Measurements from ENCODE around the gene CD4.

Gene CD4

GRCh38 chr12:6817098-6817497, 27.8 kb downstream of the CD4 start:
- DNase-seq = no peak

GRCh38 chr12:6817662-6818157, 28.4 kb downstream of the CD4 start:
- no peak for DNase-seq

- DNase-seq = no peak
Observed at GRCh38 chr12:6818222-6818621, 28.9 kb downstream of the CD4 start.

- DNase-seq = no peak
Observed at GRCh38 chr12:6818645-6819044, 29.3 kb downstream of the CD4 start.

- DNase-seq = no peak
Observed at GRCh38 chr12:6819106-6820030, 30.0 kb downstream of the CD4 start.

- no peak for DNase-seq
Observed at GRCh38 chr12:6820166-6820565, 30.8 kb downstream of the CD4 start.

GRCh38 chr12:6821591-6822425, 32.5 kb downstream of the CD4 start, which contains the start of gene GPR162:
GPR162 (plus strand) TSS chr12:6821821; CDS start chr12:6823899, 2,078 bp downstream.
- peak; percentile 73 for DNase-seq

GRCh38 chr12:6822426-6823135, 33.3 kb downstream of the CD4 start:
- DNase-seq = no peak

- no peak for DNase-seq
Observed at GRCh38 chr12:6823182-6824084, 34.1 kb downstream of the CD4 start.

- DNase-seq = no peak
Observed at GRCh38 chr12:6824085-6824775, 34.9 kb downstream of the CD4 start.

- no peak for DNase-seq
Observed at GRCh38 chr12:6824901-6825381, 35.6 kb downstream of the CD4 start.

GRCh38 chr12:6825398-6826124, 36.2 kb downstream of the CD4 start:
- DNase-seq = peak; percentile 64

GRCh38 chr12:6826125-6826733, 36.9 kb downstream of the CD4 start:
- DNase-seq = no peak

- no peak for DNase-seq
Observed at GRCh38 chr12:6826734-6827436, 37.6 kb downstream of the CD4 start.

- peak; percentile 81 for DNase-seq
Observed at GRCh38 chr12:6827437-6827911, 38.1 kb downstream of the CD4 start.

- DNase-seq = no peak
Observed at GRCh38 chr12:6827982-6828780, 38.9 kb downstream of the CD4 start, which contains the start of gene P3H3. P3H3 (plus strand) TSS chr12:6828407; CDS start chr12:6828441, 34 bp downstream.

- peak; percentile 44 for DNase-seq
Observed at GRCh38 chr12:6828781-6829535, 39.6 kb downstream of the CD4 start.
